ENCODE data around the gene NPAT. TPM values are rescaled to one million over a fixed set of nuclear protein-coding genes. Genes with fewer than 3 reads are reported as not detected.
A peak's percentile ranks its signal among the peaks of the same experiment; 100 is the strongest.

The NPAT gene
- total RNA-seq, 1 donor from 2014 or later: 38.1 TPM

DNA sequence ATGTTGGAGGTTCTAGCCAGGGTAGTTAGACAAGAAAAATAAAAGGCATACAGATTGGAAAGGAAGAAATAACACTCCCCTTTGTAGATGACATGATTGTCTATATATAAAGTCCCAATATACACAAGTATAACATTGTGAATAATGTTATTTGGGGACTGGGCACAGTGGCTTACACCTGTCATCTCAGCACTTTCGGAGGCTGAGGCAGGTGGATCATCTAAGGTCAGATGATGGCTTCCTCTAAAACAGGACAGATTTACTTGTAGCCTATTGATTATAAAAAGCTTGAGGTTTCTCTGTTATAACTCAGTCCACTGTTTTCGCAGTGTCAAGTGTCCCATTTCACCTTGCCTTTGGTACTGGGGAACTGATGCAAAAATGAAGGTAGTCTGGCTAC lies 20.0 kb upstream of the NPAT start:
- no peak overlapping the region for H3K4me3 Mint-ChIP-seq
- CTCF ChIA-PET: no interaction called here
- H3K27me3 Mint-ChIP-seq: no peaks in the 10 kb centered on the region
- DNase-seq (no peak), ATAC-seq (ENCODE audit: low read depth) (no peak)
- H3K27ac Mint-ChIP-seq: no peak overlapping the region
- TF ChIP-seq, protein P1, sequence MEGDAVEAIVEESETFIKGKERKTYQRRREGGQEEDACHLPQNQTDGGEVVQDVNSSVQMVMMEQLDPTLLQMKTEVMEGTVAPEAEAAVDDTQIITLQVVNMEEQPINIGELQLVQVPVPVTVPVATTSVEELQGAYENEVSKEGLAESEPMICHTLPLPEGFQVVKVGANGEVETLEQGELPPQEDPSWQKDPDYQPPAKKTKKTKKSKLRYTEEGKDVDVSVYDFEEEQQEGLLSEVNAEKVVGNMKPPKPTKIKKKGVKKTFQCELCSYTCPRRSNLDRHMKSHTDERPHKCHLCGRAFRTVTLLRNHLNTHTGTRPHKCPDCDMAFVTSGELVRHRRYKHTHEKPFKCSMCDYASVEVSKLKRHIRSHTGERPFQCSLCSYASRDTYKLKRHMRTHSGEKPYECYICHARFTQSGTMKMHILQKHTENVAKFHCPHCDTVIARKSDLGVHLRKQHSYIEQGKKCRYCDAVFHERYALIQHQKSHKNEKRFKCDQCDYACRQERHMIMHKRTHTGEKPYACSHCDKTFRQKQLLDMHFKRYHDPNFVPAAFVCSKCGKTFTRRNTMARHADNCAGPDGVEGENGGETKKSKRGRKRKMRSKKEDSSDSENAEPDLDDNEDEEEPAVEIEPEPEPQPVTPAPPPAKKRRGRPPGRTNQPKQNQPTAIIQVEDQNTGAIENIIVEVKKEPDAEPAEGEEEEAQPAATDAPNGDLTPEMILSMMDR (IDR thresholded peaks at IDR 0.05): no peak
- H3K36me3 Mint-ChIP-seq (ENCODE audit: low read depth): peaks cover 54% of the 10 kb centered on the region
- intact Hi-C loops (cut with micrococcal nuclease): no loop called here
- POLR2A ChIA-PET: interaction anchor here (7.5 kb wide), 1 partner anchor 18 kb away, joined by 210 read pairs; the partner anchor contains the start of genes ATM and NPAT
- no peaks in the 10 kb centered on the region for H3K9me3 Mint-ChIP-seq
- H3K4me1 Mint-ChIP-seq: peaks cover 32% of the 10 kb centered on the region

- H3K27ac Mint-ChIP-seq: no peak overlapping the region
- TF ChIP-seq, protein P1 (IDR thresholded peaks at IDR 0.05): no peak
- H3K36me3 Mint-ChIP-seq (ENCODE audit: low read depth): peaks cover 54% of the 10 kb centered on the region
- no peak overlapping the region for H3K4me3 Mint-ChIP-seq
- peaks cover 41% of the 10 kb centered on the region for H3K4me1 Mint-ChIP-seq
- no peaks in the 10 kb centered on the region for H3K27me3 Mint-ChIP-seq
- CTCF ChIA-PET: no interaction called here
- no peaks in the 10 kb centered on the region for H3K9me3 Mint-ChIP-seq
- intact Hi-C loops (cut with micrococcal nuclease): loop anchor here (2.0 kb wide), 1 partner anchor 13 kb away; no protein-coding TSS in a partner anchor
- POLR2A ChIA-PET: interaction anchor here (7.5 kb wide), 1 partner anchor 17 kb away, joined by 210 read pairs; the partner anchor contains the start of genes ATM and NPAT
- ATAC-seq (ENCODE audit: low read depth) (no peak), DNase-seq (no peak)
Observed at GRCh38 chr11:108241330-108242037, 19.0 kb upstream of the NPAT start.

DNA sequence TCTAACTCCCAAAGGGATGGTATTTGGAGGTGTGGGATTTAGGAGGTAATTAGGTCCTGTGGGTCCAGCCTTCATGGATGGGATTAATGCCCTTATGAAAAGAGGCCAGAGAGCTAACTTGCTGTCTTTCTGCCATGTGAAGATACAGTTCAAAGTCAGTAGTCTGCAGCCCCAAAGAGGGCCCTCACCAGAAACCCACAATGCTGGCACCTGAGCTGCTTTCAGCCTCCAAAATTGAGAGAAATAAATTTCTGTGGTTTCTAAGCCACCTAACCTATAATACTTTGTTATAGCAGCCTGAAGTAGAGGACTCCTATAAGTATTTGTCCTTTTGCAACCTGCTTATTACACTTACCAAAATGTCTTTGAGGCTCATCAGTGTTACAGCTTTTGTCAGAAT lies 16.6 kb upstream of the NPAT start:
- ChIA-PET POLR2A (interaction anchor here (1.6 to 7.5 kb wide), 2 partner anchors 14 to 20 kb away, joined by 6 to 210 read pairs; partner anchors contain the start of genes ATM and NPAT), CTCF (interaction anchor here (5.5 kb wide), 1 partner anchor 16 kb away, joined by 34 read pairs; the partner anchor contains the start of genes ATM and NPAT)
- Mint-ChIP-seq H3K4me1 (peaks cover 56% of the 10 kb centered on the region), H3K9me3 (no peaks in the 10 kb centered on the region), H3K4me3 (no peak overlapping the region), H3K27ac (peak overlapping the region; percentile 63), H3K27me3 (no peaks in the 10 kb centered on the region), H3K36me3 (ENCODE audit: low read depth) (peaks cover 49% of the 10 kb centered on the region)
- TF ChIP-seq, protein P1 (IDR thresholded peaks at IDR 0.05): no peak
- ATAC-seq (ENCODE audit: low read depth): no peak
- DNase-seq: no peak
- intact Hi-C loops (cut with micrococcal nuclease): loop anchor here (5.0 kb wide), 1 partner anchor 228 kb away; the partner anchor contains the start of gene C11orf65

DNA sequence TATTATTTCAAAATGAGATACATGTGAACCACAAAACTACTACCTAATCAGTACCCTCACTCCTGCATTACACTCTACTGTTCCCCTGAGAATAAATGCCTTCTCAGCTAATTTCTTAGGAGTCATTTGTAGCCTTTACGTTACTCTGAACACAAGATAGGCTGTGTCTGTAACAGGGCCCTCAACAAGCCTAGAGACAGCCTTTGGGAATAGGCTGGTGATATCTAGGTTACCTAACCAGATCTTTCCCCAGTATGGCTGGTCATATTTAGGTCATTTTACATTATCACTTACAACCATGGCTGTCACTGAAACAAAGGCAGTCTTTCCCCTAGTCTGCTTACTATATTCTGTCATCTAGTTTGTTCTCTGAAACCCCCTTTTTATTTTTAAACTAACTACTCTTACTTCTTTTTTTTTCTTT lies 14.6 kb upstream of the NPAT start:
- Mint-ChIP-seq H3K27me3 (no peaks in the 10 kb centered on the region), H3K4me3 (peak overlapping the region; percentile 67), H3K36me3 (ENCODE audit: low read depth) (peaks cover 55% of the 10 kb centered on the region), H3K9me3 (no peaks in the 10 kb centered on the region), H3K4me1 (peaks cover 53% of the 10 kb centered on the region), H3K27ac (peak overlapping the region; percentile 91)
- intact Hi-C loops (cut with micrococcal nuclease): loop anchor here (5.0 kb wide), 1 partner anchor 230 kb away; the partner anchor contains the start of gene C11orf65
- POLR2A ChIA-PET: interaction anchor here (0.7 to 7.5 kb wide), 7 partner anchors 12 to 84 kb away, joined by 3 to 210 read pairs (median 5); partner anchors contain the start of genes ATM and NPAT
- CTCF ChIA-PET: interaction anchor here (0.7 to 5.5 kb wide), 4 partner anchors 8 to 228 kb away, joined by 3 to 34 read pairs (median 6); partner anchors contain the start of genes ATM, CUL5 and NPAT
- ATAC-seq (ENCODE audit: low read depth) (peak; percentile 68), DNase-seq (no peak)
- TF ChIP-seq, protein P1 (IDR thresholded peaks at IDR 0.05): no peak

GRCh38 chr11:108235633-108236032 lies 13.2 kb upstream of the NPAT start:
- H3K9me3 Mint-ChIP-seq: no peaks in the 10 kb centered on the region
- H3K4me1 Mint-ChIP-seq: peaks cover 51% of the 10 kb centered on the region
- peaks cover 62% of the 10 kb centered on the region for H3K36me3 Mint-ChIP-seq (ENCODE audit: low read depth)
- intact Hi-C loops (cut with micrococcal nuclease): loop anchor here (1.0 to 5.0 kb wide), 4 partner anchors 13 to 232 kb away; partner anchors contain the start of genes C11orf65 and NPAT
- H3K4me3 Mint-ChIP-seq: peak overlapping the region; percentile 67
- TF ChIP-seq, protein P1 (IDR thresholded peaks at IDR 0.05): no peak
- H3K27ac Mint-ChIP-seq: peak overlapping the region; percentile 91
- ATAC-seq (ENCODE audit: low read depth): no peak
- no peak for DNase-seq
- CTCF ChIA-PET: interaction anchor here (2.0 to 5.5 kb wide), 2 partner anchors 11 to 13 kb away, joined by 9 to 34 read pairs; partner anchors contain the start of genes ATM and NPAT
- POLR2A ChIA-PET: interaction anchor here (7.5 kb wide), 1 partner anchor 11 kb away, joined by 210 read pairs; the partner anchor contains the start of genes ATM and NPAT
- H3K27me3 Mint-ChIP-seq: no peaks in the 10 kb centered on the region
